Left lung (tissue), 10 donors: ENCODE data around the gene ERCC2. TPM values are rescaled to one million over a fixed set of nuclear protein-coding genes. Genes with fewer than 3 reads are reported as not detected.

ENCODE experiments used
- ATAC-seq: fragments of 200-7000 bp; cut with Tn5 transposase; one replicate; pipeline ENCODE4 v1.9.1; 2020; ENCODE audit warnings: moderate library complexity
- DNase-seq, 4 donors: peaks; one replicate each; pipeline ENCODE4 v3.0.0-alpha.2; 2013 to 2020
- H3K27ac ChIP-seq, 2 donors: fragments of 200-600 bp; sonication (generic) in 1 of 2; one replicate each; pipeline versions ENCODE4 v1.5.0 to v1.8.0; 2020 to 2021
- H3K27me3 ChIP-seq, 2 donors: fragments of 200-600 bp; sonication (generic) in 1 of 2; one replicate each; pipeline versions ENCODE4 v1.5.0 to v1.8.0; 2020 to 2021
- H3K36me3 ChIP-seq, 2 donors: fragments of 200-600 bp; sonication (generic) in 1 of 2; one replicate each; pipeline versions ENCODE4 v1.5.0 to v1.8.0; 2020 to 2021
- H3K4me1 ChIP-seq, 2 donors: fragments of 200-600 bp; one replicate each; pipeline ENCODE4 v1.8.0; 2021
- H3K4me3 ChIP-seq, 2 donors: fragments of 200-600 bp; sonication (generic) in 1 of 2; one replicate each; pipeline versions ENCODE4 v1.5.0 to v1.8.0; 2020 to 2021; ENCODE audit warnings: mild to moderate bottlenecking in 1 of 2
- H3K9me3 ChIP-seq, 2 donors: fragments of 200-600 bp; sonication (generic) in 1 of 2; one replicate each; pipeline versions ENCODE4 v1.5.0 to v1.8.0; 2020 to 2021
- CTCF ChIP-seq, 2 donors: fragments of 200-600 bp; sonication (generic) in 1 of 2; IDR thresholded peaks; one replicate each; pipeline versions ENCODE4 v1.5.0 to v1.8.0; 2021; ENCODE audit warnings: antibody characterized with exemption in 2 of 2
- intact Hi-C, 2 donors: fragments of 100-400 bp; cut with DNase I; formaldehyde crosslinking; loops; one replicate each; pipeline versions ENCODE4 v1.11.2 to v1.14.2; 2022
- polyA plus RNA-seq, 6 donors: library from polyadenylated mRNA; unstranded; fragments of 120-200 nt; gene quantifications; one replicate each; pipeline ENCODE4 v1.2.1, GENCODE V29; 2013; ENCODE audit not compliant: insufficient read length in 6 of 6
- total RNA-seq, 2 donors: library from RNA; stranded (reverse); fragmentation: NEBNext Ultra II Directional; extraction: Animal tissue kit (Norgen Biotek cat#: 25700); gene quantifications; one replicate each; pipeline ENCODE4 v1.2.1, GENCODE V29; 2021
- donor health status: DM: no; HTN: yes; CAD: no.
- donor health status: DM: no; HTN: no; CAD: no.

Gene ERCC2
- total and polyA plus RNA-seq, 8 donors = 21.2 to 36.7 (median 31.3) TPM

GRCh38 chr19:45358213-45358792 lies 12.1 kb downstream of the ERCC2 start:
- no peak for TF ChIP-seq CTCF (IDR thresholded peaks at IDR 0.05)
- intact Hi-C loops = loop anchor here in 1 of 2 donors (10.0 kb wide), 1 partner anchor 164 kb away; no protein-coding TSS in a partner anchor
- H3K9me3 ChIP-seq = no peaks in the 10 kb centered on the region
- no peak overlapping the region for H3K4me3 ChIP-seq
- H3K27ac ChIP-seq = no peak overlapping the region
- H3K4me1 ChIP-seq = no peaks in the 10 kb centered on the region
- H3K36me3 ChIP-seq = peaks cover 0 to 80% of the 10 kb centered on the region in 2 donors
- H3K27me3 ChIP-seq = no peaks in the 10 kb centered on the region
- DNase-seq = no peak
- ATAC-seq = no peak

GRCh38 chr19:45357445-45357783 lies 13.0 kb downstream of the ERCC2 start:
- Histone ChIP-seq H3K4me3 (no peak overlapping the region), H3K27me3 (no peaks in the 10 kb centered on the region), H3K36me3 (peaks cover 0 to 80% of the 10 kb centered on the region in 2 donors), H3K4me1 (no peaks in the 10 kb centered on the region), H3K9me3 (no peaks in the 10 kb centered on the region), H3K27ac (no peak overlapping the region)
- intact Hi-C loops = loop anchor here in 1 of 2 donors (10.0 kb wide), 1 partner anchor 163 kb away; no protein-coding TSS in a partner anchor
- ATAC-seq (no peak), DNase-seq (no peak)
- TF ChIP-seq CTCF (IDR thresholded peaks at IDR 0.05) = no peak

- DNase-seq (no peak), ATAC-seq (no peak)
- H3K9me3 ChIP-seq = no peaks in the 10 kb centered on the region
- intact Hi-C loops = loop anchor here in 1 of 2 donors (10.0 kb wide), 1 partner anchor 162 kb away; no protein-coding TSS in a partner anchor
- TF ChIP-seq CTCF (IDR thresholded peaks at IDR 0.05) = no peak
- peaks cover 0 to 81% of the 10 kb centered on the region in 2 donors for H3K36me3 ChIP-seq
- H3K4me1 ChIP-seq = no peaks in the 10 kb centered on the region
- no peak overlapping the region for H3K4me3 ChIP-seq
- H3K27me3 ChIP-seq = no peaks in the 10 kb centered on the region
- H3K27ac ChIP-seq = no peak overlapping the region
Measured at GRCh38 chr19:45356760-45357444, 13.5 kb downstream of the ERCC2 start.

GRCh38 chr19:45355910-45356309 lies 14.5 kb downstream of the ERCC2 start:
- no peaks in the 10 kb centered on the region for H3K9me3 ChIP-seq
- H3K27me3 ChIP-seq = no peaks in the 10 kb centered on the region
- no peak for TF ChIP-seq CTCF (IDR thresholded peaks at IDR 0.05)
- ATAC-seq (no peak), DNase-seq (no peak)
- H3K27ac ChIP-seq = no peak overlapping the region
- intact Hi-C loops = loop anchor here in 1 of 2 donors (10.0 kb wide), 1 partner anchor 161 kb away; no protein-coding TSS in a partner anchor
- peaks cover 0 to 81% of the 10 kb centered on the region in 2 donors for H3K36me3 ChIP-seq
- H3K4me3 ChIP-seq = no peak overlapping the region
- no peaks in the 10 kb centered on the region for H3K4me1 ChIP-seq

GRCh38 chr19:45355402-45355801 lies 15.0 kb downstream of the ERCC2 start:
- no peak for TF ChIP-seq CTCF (IDR thresholded peaks at IDR 0.05)
- no peak overlapping the region for H3K27ac ChIP-seq
- ATAC-seq = no peak

More at GRCh38 chr19:45355402-45355801, 15.0 kb downstream of the ERCC2 start:
- H3K27me3 ChIP-seq = no peaks in the 10 kb centered on the region
- no peak overlapping the region for H3K4me3 ChIP-seq
- H3K36me3 ChIP-seq = peaks cover 0 to 85% of the 10 kb centered on the region in 2 donors
- DNase-seq = no peak
- H3K4me1 ChIP-seq = no peaks in the 10 kb centered on the region
- intact Hi-C loops = loop anchor here in 1 of 2 donors (10.0 kb wide), 1 partner anchor 161 kb away; no protein-coding TSS in a partner anchor
- no peaks in the 10 kb centered on the region for H3K9me3 ChIP-seq
